NCI-H2029 (cell line): Measurements from ENCODE around the gene KDM2B.

ENCODE experiments used
- DNase-seq: peaks from one replicate; lab custom pipeline; 2025; lab: John Stamatoyannopoulos, UW

Gene KDM2B

GRCh38 chr12:121461048-121461447, 119.8 kb downstream of the KDM2B start:
- no peak for DNase-seq

GRCh38 chr12:121456551-121456950, 124.3 kb downstream of the KDM2B start:
- DNase-seq: no peak

- no peak for DNase-seq
These were observed 124.9 kb downstream of the KDM2B start for GRCh38 chr12:121455766-121456420.

- DNase-seq: no peak
These were observed 125.9 kb downstream of the KDM2B start for GRCh38 chr12:121454921-121455320.

- DNase-seq: no peak
These were observed 127.2 kb downstream of the KDM2B start for GRCh38 chr12:121453629-121454028.

GRCh38 chr12:121452985-121453360, 127.8 kb downstream of the KDM2B start:
- no peak for DNase-seq

GRCh38 chr12:121452340-121452984, 128.4 kb downstream of the KDM2B start:
- DNase-seq: no peak

GRCh38 chr12:121451961-121452339, 128.9 kb downstream of the KDM2B start:
- no peak for DNase-seq

- DNase-seq: no peak
These were observed 132.0 kb downstream of the KDM2B start for GRCh38 chr12:121448771-121449315.

GRCh38 chr12:121446750-121447149, 134.1 kb downstream of the KDM2B start:
- no peak for DNase-seq

- DNase-seq: no peak
These were observed 136.0 kb downstream of the KDM2B start for GRCh38 chr12:121444842-121445202.

- no peak for DNase-seq
These were observed 136.6 kb downstream of the KDM2B start for GRCh38 chr12:121443911-121444841.

GRCh38 chr12:121443193-121443870, 137.5 kb downstream of the KDM2B start:
- DNase-seq: peak; percentile 55

GRCh38 chr12:121442028-121442948, 138.5 kb downstream of the KDM2B start:
- no peak for DNase-seq

GRCh38 chr12:121441555-121441954, 139.3 kb downstream of the KDM2B start:
- peak; percentile 3 for DNase-seq

- DNase-seq: no peak
These were observed 140.1 kb downstream of the KDM2B start for GRCh38 chr12:121440768-121441167.

- no peak for DNase-seq
These were observed 141.1 kb downstream of the KDM2B start for GRCh38 chr12:121439715-121440114.

- DNase-seq: no peak
These were observed 141.9 kb downstream of the KDM2B start for GRCh38 chr12:121438905-121439304.

GRCh38 chr12:121436706-121437105, 144.1 kb downstream of the KDM2B start:
- DNase-seq: no peak

GRCh38 chr12:121432740-121433480, 147.9 kb downstream of the KDM2B start:
- no peak for DNase-seq
